OCI-LY1 (cell line): ENCODE measurements around the gene CORO2B.

ENCODE experiments used
- CTCF ChIP-seq: fragments of 200-600 bp; sonication (generic), shearing (Covaris generic); IDR thresholded peaks from 2 replicates; pipeline ENCODE4 v1.5.1; 2017; ENCODE audit warnings: mild to moderate bottlenecking, antibody characterized with exemption, low read length, moderate library complexity, mixed read lengths
- EZH2 ChIP-seq: fragments of 200-600 bp; sonication (generic), shearing (Covaris generic); IDR thresholded peaks from 2 replicates; pipeline ENCODE4 v1.8.0; 2017; ENCODE audit warnings: borderline replicate concordance, mixed run types, mild to moderate bottlenecking, antibody characterized with exemption, low read length, moderate library complexity, mixed read lengths

GRCh38 chr15:68733666-68734065 lies 154.9 kb downstream of the CORO2B start:
- TF ChIP-seq CTCF: no peak
- TF ChIP-seq EZH2: no peak
